Right ventricle myocardium superior (tissue), 1 donor: ENCODE results near the gene SYTL3. TPM values are rescaled to one million over a fixed set of nuclear protein-coding genes. Genes with fewer than 3 reads are reported as not detected.

Experiments used
- ATAC-seq: fragments of 200-7000 bp; cut with Tn5 transposase; one replicate; pipeline ENCODE4 v1.9.1; 2020; ENCODE audit warnings: mild to moderate bottlenecking; ENCODE audit not compliant: poor library complexity
- DNase-seq: peaks from one replicate; pipeline ENCODE4 v3.0.0-alpha.2; 2020
- intact Hi-C: fragments of 100-400 bp; cut with DNase I; formaldehyde crosslinking; loops from one replicate; pipeline ENCODE4 v1.11.2; 2022
- microRNA-seq: library from miRNA; unstranded; fragments of <30 nt; microRNA quantifications from one replicate; pipeline ENCODE4 v1.2.0, GENCODE V29; 2020
- total RNA-seq: library from RNA; stranded (reverse); fragmentation: NEBNext Ultra II Directional; extraction: Animal tissue kit (Norgen Biotek cat#: 25700); gene quantifications from one replicate; pipeline ENCODE4 v1.2.1, GENCODE V29; 2021
- donor health status: DM: no; HTN: yes; CAD: no; lungs with severe emphysema.

The SYTL3 gene
- total RNA-seq, 1 donor from 2014 or later: 11.7 TPM

DNA sequence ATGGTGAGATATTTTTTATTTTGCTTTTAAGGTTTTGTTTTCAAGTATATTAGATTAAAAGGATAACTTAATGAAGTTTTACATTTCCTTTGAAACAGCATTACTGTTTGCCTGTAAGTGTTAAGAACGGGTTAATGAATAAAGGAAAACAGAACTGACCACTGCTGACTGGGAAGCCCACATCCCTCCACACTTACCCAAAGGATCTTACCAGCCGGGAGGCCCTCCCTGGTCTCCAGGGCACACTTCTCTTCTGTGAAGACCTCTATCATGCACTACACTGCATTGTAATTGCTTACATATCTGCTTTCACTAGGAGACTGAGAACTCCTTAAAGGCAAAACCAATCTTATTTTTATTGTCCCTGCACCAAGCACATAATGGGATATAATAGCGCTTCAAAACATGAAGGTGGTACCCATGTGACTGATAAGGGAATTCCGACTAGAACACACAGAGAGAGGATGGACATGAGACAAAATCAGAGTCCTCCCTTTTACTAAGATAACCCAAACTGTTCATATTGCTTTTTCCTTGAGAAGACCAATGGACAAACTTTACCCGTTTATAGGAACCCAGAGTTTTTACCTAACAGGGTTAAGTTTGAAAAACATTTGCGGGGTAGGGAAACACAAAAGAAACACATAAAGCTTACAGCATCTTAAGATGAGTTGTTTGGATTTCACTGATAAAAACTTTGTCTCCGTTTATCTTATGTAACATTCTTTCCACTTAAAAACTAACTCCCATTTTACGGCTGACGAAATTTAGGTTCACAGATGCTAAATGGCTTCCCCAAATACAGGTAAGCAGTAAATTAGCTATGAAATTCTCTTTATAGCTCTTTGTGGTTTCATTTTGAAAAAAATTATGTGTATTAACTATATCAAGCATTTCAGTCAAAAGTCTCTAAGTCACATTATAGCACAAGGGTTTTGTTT is 160.6 kb downstream of the SYTL3 start:
- intact Hi-C loops: loop anchor here (10.0 kb wide), 1 partner anchor 106 kb away; no protein-coding TSS in a partner anchor
- DNase-seq: no peak
- ATAC-seq: no peak

DNA sequence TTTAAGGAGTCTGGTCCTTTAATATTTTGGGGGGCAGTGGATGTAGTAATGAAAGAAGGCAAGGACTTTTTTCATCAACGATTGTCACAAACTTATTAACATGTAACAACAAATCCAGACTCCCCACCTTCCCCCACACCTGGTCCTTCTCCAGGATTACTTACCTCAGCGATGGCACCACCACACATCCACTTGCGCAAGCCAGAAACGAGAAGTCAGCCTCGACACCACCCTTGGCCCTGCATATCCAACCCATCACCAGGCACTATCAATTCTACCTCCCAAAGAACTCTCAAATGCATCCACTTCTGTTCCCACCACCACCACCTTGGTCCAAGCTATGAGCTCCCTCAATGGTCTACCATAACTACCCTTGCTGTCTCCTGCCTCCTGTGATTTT is 162.8 kb downstream of the SYTL3 start:
- ATAC-seq: no peak
- no peak for DNase-seq
- intact Hi-C loops: loop anchor here (10.0 kb wide), 1 partner anchor 108 kb away; no protein-coding TSS in a partner anchor

DNA sequence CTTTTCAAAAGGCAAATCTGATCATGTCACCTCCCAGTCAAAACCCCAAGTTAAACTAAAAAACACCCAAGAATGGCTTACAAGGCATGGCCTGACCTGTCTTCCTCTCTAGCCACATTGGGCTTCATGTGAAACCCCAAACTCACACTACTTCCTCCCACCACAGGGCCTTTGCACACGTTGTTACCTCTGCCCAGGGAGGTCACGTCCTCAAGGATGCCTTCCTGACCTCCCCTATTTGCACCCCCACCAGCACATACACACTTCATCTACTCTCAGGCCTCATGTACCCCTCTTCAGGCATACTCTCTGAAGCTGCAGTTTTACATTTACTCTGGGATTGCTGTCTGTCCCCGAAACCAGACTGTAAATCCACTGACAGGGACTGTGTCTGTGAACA is 163.2 kb downstream of the SYTL3 start:
- no peak for ATAC-seq
- DNase-seq: no peak
- intact Hi-C loops: loop anchor here (10.0 kb wide), 1 partner anchor 108 kb away; no protein-coding TSS in a partner anchor

Small RNA genes within 50 kb of the gene (microRNA-seq; reads per million reads assigned to microRNA genes)
- not detected for gene MIR3918
- not detected for gene MIR7161

Other genes with a start within 250 kb of the SYTL3 start
- gene TMEM181, start 90.0 kb upstream of the SYTL3 start, total RNA-seq: 8.8 TPM
- 128 TPM for gene DYNLT1, start 5.3 kb upstream of the SYTL3 start, total RNA-seq
- gene EZR, start 169.3 kb downstream of the SYTL3 start, total RNA-seq: 197 TPM